Natural killer cell (primary cell): ENCODE results near the gene SNN. TPM values are rescaled to one million over a fixed set of nuclear protein-coding genes. Genes with fewer than 3 reads are reported as not detected.

ENCODE experiments used
- ATAC-seq, 3 donors: fragments of 150-1000 bp in 2 of 3; fragments of 200-7000 bp in 1 of 3; cut with Tn5 transposase; 1 replicate in 1 of 3; 2 replicates in 2 of 3; pipeline ENCODE4 v1.10.0; 2021; ENCODE audit warnings: mild to moderate bottlenecking in 2 of 3, moderate library complexity in 2 of 3
- DNase-seq, 2 donors: peaks; one replicate each; pipeline versions ENCODE4 v3.0.0 to v3.0.0-alpha.2; 2013 to 2021; ENCODE audit warnings: mixed read lengths in 1 of 2
- H3K27ac ChIP-seq: one replicate; pipeline ENCODE4 v1.5.1; 2013; ENCODE audit warnings: mild to moderate bottlenecking, low read length
- H3K27me3 ChIP-seq: one replicate; pipeline ENCODE4 v1.6.1; 2013; ENCODE audit warnings: low read length; ENCODE audit not compliant: control insufficient read depth, insufficient read depth
- H3K36me3 ChIP-seq: one replicate; pipeline ENCODE4 v1.6.1; 2013; ENCODE audit warnings: low read length; ENCODE audit not compliant: control insufficient read depth, insufficient read depth
- H3K4me1 ChIP-seq: one replicate; pipeline ENCODE4 v1.6.1; 2013; ENCODE audit warnings: low read length; ENCODE audit not compliant: control insufficient read depth, insufficient read depth
- H3K4me3 ChIP-seq: one replicate; pipeline ENCODE4 v1.5.1; 2013; ENCODE audit warnings: low read length
- H3K9me3 ChIP-seq: one replicate; pipeline ENCODE4 v1.6.1; 2013; ENCODE audit warnings: low read length; ENCODE audit not compliant: control insufficient read depth, insufficient read depth
- H3K27ac Mint-ChIP-seq, 2 donors: one replicate each; pipeline ENCODE4 v1.8.0; 2022; ENCODE audit warnings: mild to moderate bottlenecking in 2 of 2, mixed read lengths in 2 of 2, moderate library complexity in 1 of 2
- H3K27me3 Mint-ChIP-seq, 2 donors: one replicate each; pipeline ENCODE4 v1.8.0; 2022; ENCODE audit warnings: low read depth in 2 of 2, mixed read lengths in 2 of 2
- H3K36me3 Mint-ChIP-seq: one replicate; pipeline ENCODE4 v1.8.0; 2022; ENCODE audit warnings: mixed read lengths
- H3K4me1 Mint-ChIP-seq, 2 donors: one replicate each; pipeline ENCODE4 v1.8.0; 2022; ENCODE audit warnings: mixed read lengths in 2 of 2
- H3K4me3 Mint-ChIP-seq: one replicate; pipeline ENCODE4 v1.8.0; 2022; ENCODE audit warnings: mild to moderate bottlenecking, moderate library complexity, mixed read lengths
- H3K9me3 Mint-ChIP-seq, 2 donors: one replicate each; pipeline ENCODE4 v1.8.0; 2022; ENCODE audit warnings: mixed read lengths in 2 of 2
- CTCF ChIP-seq: fragments of 200-600 bp; IDR thresholded peaks from one replicate; pipeline ENCODE4 v1.8.0; 2022; ENCODE audit warnings: antibody characterized with exemption
- WGBS: methylation state at CpG from one replicate; pipeline ENCODE4 v1.1.7; 2013; ENCODE audit warnings: missing lambda C conversion rate; ENCODE audit not compliant: insufficient coverage; 5-methylcytosine and 5-hydroxymethylcytosine counted together
- intact Hi-C: fragments of 100-400 bp; cut with micrococcal nuclease; formaldehyde crosslinking; loops from one replicate; pipeline ENCODE4 v1.14.2; 2022
- total RNA-seq, 4 donors: library from RNA; stranded (reverse); fragments of 120-200 nt in 1 of 4; gene quantifications; one replicate each; pipeline versions ENCODE4 v1.2.3 to v1.2.4, GENCODE V29; 2013 to 2022

Gene SNN
- total RNA-seq, 3 donors from 2014 or later (not counting 1 experiment from before 2014, with no cell fraction given) = 5.3 to 20.0 (median 12.5) TPM

GRCh38 chr16:11697319-11697718 is 29.1 kb downstream of the SNN start:
- 97% methylated on average over 12 of the region's 12 CpGs for WGBS

GRCh38 chr16:11698271-11698689 is 30.0 kb downstream of the SNN start:
- no peak overlapping the region for H3K27ac ChIP-seq
- peaks cover 30% of the 10 kb centered on the region for H3K4me1 ChIP-seq
- H3K36me3 ChIP-seq = peaks cover 44% of the 10 kb centered on the region
- intact Hi-C loops = no loop called here
- no peaks in the 10 kb centered on the region for H3K9me3 ChIP-seq
- no peak overlapping the region for H3K4me3 Mint-ChIP-seq
- H3K4me3 ChIP-seq = no peak overlapping the region
- H3K36me3 Mint-ChIP-seq = peaks cover 10% of the 10 kb centered on the region
- peak; percentile 79 to 90 (median 84) for ATAC-seq
- 32% methylated on average over 7 of the region's 7 CpGs for WGBS
- peaks cover 39 to 43% of the 10 kb centered on the region in 2 donors for H3K4me1 Mint-ChIP-seq
- no peak for TF ChIP-seq CTCF
- no peaks in the 10 kb centered on the region for H3K9me3 Mint-ChIP-seq
- H3K27me3 ChIP-seq = no peaks in the 10 kb centered on the region
- peak in 1 of 2 donors; percentile 65 for DNase-seq
- peak overlapping the region; percentile 9 to 69 for H3K27ac Mint-ChIP-seq
- H3K27me3 Mint-ChIP-seq = no peaks in the 10 kb centered on the region

More at GRCh38 chr16:11697319-11697718, 29.1 kb downstream of the SNN start:
- intact Hi-C loops = no loop called here
- Histone ChIP-seq H3K9me3 (no peaks in the 10 kb centered on the region), H3K27me3 (no peaks in the 10 kb centered on the region), H3K36me3 (peaks cover 47% of the 10 kb centered on the region), H3K4me3 (no peak overlapping the region), H3K27ac (no peak overlapping the region), H3K4me1 (peaks cover 30% of the 10 kb centered on the region)
- no peak for ATAC-seq
- DNase-seq = no peak
- Mint-ChIP-seq H3K27me3 (no peaks in the 10 kb centered on the region), H3K4me1 (peaks cover 39 to 48% of the 10 kb centered on the region in 2 donors), H3K4me3 (no peak overlapping the region), H3K9me3 (no peaks in the 10 kb centered on the region), H3K36me3 (peaks cover 10% of the 10 kb centered on the region), H3K27ac (peak overlapping the region in 1 of 2 donors; percentile 69)
- no peak for TF ChIP-seq CTCF

GRCh38 chr16:11699234-11699894 is 31.1 kb downstream of the SNN start:
- Histone ChIP-seq H3K27ac (no peak overlapping the region), H3K36me3 (peaks cover 46% of the 10 kb centered on the region), H3K27me3 (no peaks in the 10 kb centered on the region), H3K4me3 (no peak overlapping the region), H3K4me1 (peaks cover 30% of the 10 kb centered on the region), H3K9me3 (no peaks in the 10 kb centered on the region)
- Mint-ChIP-seq H3K36me3 (peaks cover 10% of the 10 kb centered on the region), H3K27ac (peak overlapping the region in 1 of 2 donors; percentile 69), H3K4me1 (peaks cover 39 to 43% of the 10 kb centered on the region in 2 donors), H3K4me3 (no peak overlapping the region), H3K9me3 (no peaks in the 10 kb centered on the region), H3K27me3 (no peaks in the 10 kb centered on the region)
- WGBS = 98% methylated on average over 9 of the region's 10 CpGs
- no peak for TF ChIP-seq CTCF
- ATAC-seq (no peak), DNase-seq (no peak)
- intact Hi-C loops = no loop called here
